ENCODE data around the gene CALN1.

DNA sequence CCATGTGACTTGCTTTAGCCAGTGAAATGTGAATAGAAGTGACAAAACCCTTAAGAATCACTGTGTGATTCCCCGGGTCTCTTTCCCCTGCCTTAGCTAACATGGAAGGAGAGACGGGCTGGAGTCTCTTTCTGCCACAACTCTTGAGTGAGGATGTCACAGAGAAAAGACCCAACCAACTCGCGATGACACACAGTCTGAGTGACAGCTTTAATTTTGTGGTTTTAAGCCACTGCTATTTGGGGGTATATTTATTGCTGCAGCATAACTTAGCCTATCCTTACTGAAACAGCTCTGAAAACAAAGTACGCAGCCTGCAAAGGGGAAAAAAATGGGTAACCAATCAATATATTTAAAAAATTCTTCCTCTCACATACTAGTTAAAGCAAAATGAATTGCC is 319.4 kb downstream of the CALN1 start:
- TF ChIP-seq, protein P1, sequence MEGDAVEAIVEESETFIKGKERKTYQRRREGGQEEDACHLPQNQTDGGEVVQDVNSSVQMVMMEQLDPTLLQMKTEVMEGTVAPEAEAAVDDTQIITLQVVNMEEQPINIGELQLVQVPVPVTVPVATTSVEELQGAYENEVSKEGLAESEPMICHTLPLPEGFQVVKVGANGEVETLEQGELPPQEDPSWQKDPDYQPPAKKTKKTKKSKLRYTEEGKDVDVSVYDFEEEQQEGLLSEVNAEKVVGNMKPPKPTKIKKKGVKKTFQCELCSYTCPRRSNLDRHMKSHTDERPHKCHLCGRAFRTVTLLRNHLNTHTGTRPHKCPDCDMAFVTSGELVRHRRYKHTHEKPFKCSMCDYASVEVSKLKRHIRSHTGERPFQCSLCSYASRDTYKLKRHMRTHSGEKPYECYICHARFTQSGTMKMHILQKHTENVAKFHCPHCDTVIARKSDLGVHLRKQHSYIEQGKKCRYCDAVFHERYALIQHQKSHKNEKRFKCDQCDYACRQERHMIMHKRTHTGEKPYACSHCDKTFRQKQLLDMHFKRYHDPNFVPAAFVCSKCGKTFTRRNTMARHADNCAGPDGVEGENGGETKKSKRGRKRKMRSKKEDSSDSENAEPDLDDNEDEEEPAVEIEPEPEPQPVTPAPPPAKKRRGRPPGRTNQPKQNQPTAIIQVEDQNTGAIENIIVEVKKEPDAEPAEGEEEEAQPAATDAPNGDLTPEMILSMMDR (conservative IDR thresholded peaks at IDR 0.05) = no peak
- TF ChIP-seq ZFX (IDR thresholded peaks at IDR 0.05) = no peak
